GM12878 (cell line): ENCODE results near the gene GPT2. TPM values are rescaled to one million over a fixed set of nuclear protein-coding genes. Genes with fewer than 3 reads are reported as not detected.

Experiments used
- ATAC-seq: fragments of 200-7000 bp; cut with Tn5 transposase; 3 replicates; pipeline ENCODE4 v1.9.1; 2020; ENCODE audit warnings: mild to moderate bottlenecking, moderate library complexity
- BruUV-seq: library from RNA; stranded (reverse); fragments of 400-500 nt; replicated peaks from 2 replicates; lab custom pipeline; 2021; lab: Mats Ljungman, UMichigan
- CTCF ChIA-PET: fragments of 300-600 bp; sonication (Branson Sonifier 250); formaldehyde crosslinking; extraction: SDS; loops from one replicate; lab custom pipeline; 2021; ENCODE audit warnings: inconsistent platforms; lab: Yijun Ruan, JAX
- POLR2A ChIA-PET: fragments of 350-600 bp; formaldehyde crosslinking; extraction: SDS; loops from one replicate; lab custom pipeline; 2021; ENCODE audit warnings: inconsistent platforms; lab: Charles Lee
- RAD21 ChIA-PET: fragments of 300-600 bp; sonication (Branson Sonifier 250); formaldehyde crosslinking; loops from one replicate; lab custom pipeline; 2023; ENCODE audit warnings: antibody characterized with exemption; ENCODE audit not compliant: unreplicated experiment; lab: Charles Lee
- SMC1A ChIA-PET: fragments of 300-600 bp; sonication (Branson Sonifier 250); formaldehyde crosslinking; loops from one replicate; lab custom pipeline; 2023; ENCODE audit not compliant: unreplicated experiment, uncharacterized antibody; lab: Charles Lee
- DNase-seq: peaks from one replicate; pipeline ENCODE4 v3.0.0-alpha.2; 2011; ENCODE audit warnings: low read depth, low spot score
- FAIRE-seq: peaks from 3 replicates; lab custom pipeline; 2011; peaks lifted over from hg19 to GRCh38; lab: Jason Lieb, UNC
- H2AFZ ChIP-seq: 2 replicates; pipeline ENCODE4 v1.6.0; 2011; ENCODE audit warnings: low read depth, low read length, control low read depth; ENCODE audit not compliant: control insufficient read depth
- H3K27ac ChIP-seq: 2 replicates; pipeline ENCODE4 v1.5.1; 2011; ENCODE audit warnings: control low read depth; ENCODE audit not compliant: control insufficient read depth, insufficient read depth
- H3K27me3 ChIP-seq, 2 experiments: replicated peaks in 1 of 2; 2 replicates each; pipeline versions ENCODE4 v1.6.0 to v1.6.1; 2011; ENCODE audit warnings: low read length in 1 of 2; ENCODE audit not compliant: control insufficient read depth in 2 of 2, insufficient read depth in 2 of 2
- H3K36me3 ChIP-seq, 2 experiments: 2 replicates each; pipeline ENCODE4 v1.5.1; 2011; ENCODE audit warnings: low read length in 1 of 2; ENCODE audit not compliant: control insufficient read depth in 2 of 2, insufficient read depth in 2 of 2
- H3K4me1 ChIP-seq: 2 replicates; pipeline ENCODE4 v1.6.1; 2011; ENCODE audit warnings: mild to moderate bottlenecking, low read length, moderate library complexity, mixed read lengths; ENCODE audit not compliant: control insufficient read depth, insufficient read depth
- H3K4me2 ChIP-seq: 2 replicates; pipeline ENCODE4 v1.6.0; 2011; ENCODE audit warnings: control low read depth; ENCODE audit not compliant: control insufficient read depth, insufficient read depth
- H3K4me3 ChIP-seq: fragments of 200-600 bp; sonication (generic); 2 replicates; pipeline ENCODE4 v1.5.1; 2016
- H3K79me2 ChIP-seq: 2 replicates; pipeline ENCODE4 v1.6.0; 2011; ENCODE audit warnings: low read length; ENCODE audit not compliant: control insufficient read depth, insufficient read depth
- H3K9ac ChIP-seq: 2 replicates; pipeline ENCODE4 v1.8.0; 2011; ENCODE audit warnings: low read length, control low read depth, mixed read lengths; ENCODE audit not compliant: control insufficient read depth, insufficient read depth
- H3K9me3 ChIP-seq: replicated peaks from 3 replicates; pipeline ENCODE4 v1.5.1; 2011; ENCODE audit warnings: mild to moderate bottlenecking, low read length; ENCODE audit not compliant: control insufficient read depth, insufficient read depth
- H4K20me1 ChIP-seq: 2 replicates; pipeline ENCODE4 v1.6.0; 2011; ENCODE audit not compliant: control insufficient read depth, insufficient read depth
- CBX3 ChIP-seq: fragments of 200-600 bp; sonication (generic); IDR thresholded peaks from 2 replicates; pipeline ENCODE4 v1.6.1; 2016; ENCODE audit warnings: low read depth, borderline replicate concordance
- CREB1 ChIP-seq: IDR thresholded peaks from 2 replicates; pipeline ENCODE4 v1.6.1; 2012; ENCODE audit warnings: low read depth, mild to moderate bottlenecking, inconsistent platforms
- SMAD1 ChIP-seq: fragments of 450-650 bp; IDR thresholded peaks from 2 replicates; pipeline ENCODE4 v1.6.1; 2018; ENCODE audit warnings: mild to moderate bottlenecking, low read depth; ENCODE audit not compliant: partially characterized antibody
- SPI1 ChIP-seq: IDR thresholded peaks from 2 replicates; pipeline ENCODE4 v1.6.1; 2011; ENCODE audit warnings: low read depth, mild to moderate bottlenecking, low read length, moderate library complexity, borderline replicate concordance; ENCODE audit not compliant: insufficient read depth
- STAT3 ChIP-seq: IDR thresholded peaks from 2 replicates; pipeline ENCODE4 v1.6.1; 2011; ENCODE audit warnings: low read depth, low read length, improper control_type of control experiment
- YY1 ChIP-seq: IDR thresholded peaks from 2 replicates; pipeline ENCODE4 v1.6.1; 2011; ENCODE audit warnings: low read depth, mild to moderate bottlenecking, low read length
- WGBS: methylation state at CpG from one replicate; pipeline ENCODE4 v1.1.6; 2016; ENCODE audit warnings: low lambda C conversion rate; ENCODE audit not compliant: insufficient replicate concordance, insufficient coverage; ENCODE audit errors: missing lambda C conversion rate; 5-methylcytosine and 5-hydroxymethylcytosine counted together
- in situ Hi-C: fragments of 300-500 bp; cut with MboI; formaldehyde crosslinking; loops from 9 replicates; pipeline ENCODE4 v1.14.3; 2018; ENCODE audit warnings: mixed read lengths
- intact Hi-C: fragments of 100-400 bp; cut with micrococcal nuclease; formaldehyde crosslinking; loops from one replicate; pipeline ENCODE4 v1.14.2; 2022; ENCODE audit not compliant: unreplicated experiment
- polyA plus RNA-seq, 11 experiments: library from polyadenylated mRNA; depleted of rRNA in 4 of 11; unstranded in 6 of 11; stranded (reverse) in 5 of 11; fragments of >200 nt; fragmentation: Nextera tagmentation in 4 of 11; fragmentation: Illumina TruSeq in 1 of 11; extraction: Ambion mirVana in 4 of 11; extraction: Trizol in 1 of 11; gene quantifications; 1 replicate in 1 of 11; 2 replicates in 10 of 11; pipeline versions ENCODE4 v1.2.1 to v1.2.3, GENCODE V29; 2011 to 2016; ENCODE audit warnings: inconsistent platforms in 2 of 11, missing spikeins in 2 of 11, low read depth in 1 of 11
- total RNA-seq, 4 experiments: library from RNA; depleted of rRNA in 3 of 4; stranded (reverse); fragments of >200 nt in 3 of 4; fragmentation: Illumina TruSeq in 1 of 4; extraction: Trizol in 1 of 4; gene quantifications; 2 replicates each; pipeline versions ENCODE4 v1.2.1 to v1.2.3, GENCODE V29; 2013 to 2021
- TF ChIP-seq, protein P1 (sequence below): fragments of 450-650 bp; IDR thresholded peaks from 2 replicates; pipeline ENCODE4 v1.6.1; 2016; ENCODE audit warnings: mild to moderate bottlenecking, moderate library complexity, borderline replicate concordance
- TF ChIP-seq, protein P2 (sequence below): fragments of 450-650 bp; IDR thresholded peaks from 2 replicates; pipeline ENCODE4 v1.6.1; 2017; ENCODE audit warnings: mild to moderate bottlenecking, moderate library complexity
- TF ChIP-seq, protein P3 (sequence below): fragments of 450-650 bp; conservative IDR thresholded peaks from 2 replicates; pipeline ENCODE4 v1.6.1; 2017; ENCODE audit warnings: mild to moderate bottlenecking, moderate library complexity
- TF ChIP-seq, protein P4 (sequence below): fragments of 450-650 bp; IDR thresholded peaks from 2 replicates; pipeline ENCODE4 v1.6.1; 2016; ENCODE audit warnings: mild to moderate bottlenecking

The GPT2 gene
- total and polyA plus RNA-seq, 10 of the 15 experiments (the other 5 are each of a cell fraction or from before 2014, with no cell fraction given) = 0.45 to 9.9 (median 4.3) TPM

DNA sequence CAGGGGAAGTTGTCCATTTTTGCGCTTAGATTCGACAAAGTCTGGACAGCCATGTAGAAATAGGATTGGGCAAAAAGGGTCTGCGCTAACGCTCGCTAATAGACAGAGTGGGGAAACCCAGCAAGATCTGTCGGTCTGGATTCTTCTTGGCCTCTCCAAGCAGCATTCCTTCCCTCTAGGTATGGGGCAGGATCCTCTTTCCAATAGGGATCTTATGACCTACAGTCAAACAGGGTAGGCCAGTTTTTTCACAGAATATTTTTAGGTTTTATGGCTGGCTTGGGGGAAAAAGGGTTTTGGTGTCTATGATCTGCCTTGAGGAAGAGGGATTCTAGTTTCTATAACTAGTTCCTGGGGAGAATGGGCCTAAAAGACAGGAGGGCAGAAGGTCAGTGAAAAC lies 26.0 kb upstream of the GPT2 start:
- H3K9me3 ChIP-seq = no peaks in the 10 kb centered on the region
- no peak for TF ChIP-seq SMAD1
- TF ChIP-seq, protein P1, sequence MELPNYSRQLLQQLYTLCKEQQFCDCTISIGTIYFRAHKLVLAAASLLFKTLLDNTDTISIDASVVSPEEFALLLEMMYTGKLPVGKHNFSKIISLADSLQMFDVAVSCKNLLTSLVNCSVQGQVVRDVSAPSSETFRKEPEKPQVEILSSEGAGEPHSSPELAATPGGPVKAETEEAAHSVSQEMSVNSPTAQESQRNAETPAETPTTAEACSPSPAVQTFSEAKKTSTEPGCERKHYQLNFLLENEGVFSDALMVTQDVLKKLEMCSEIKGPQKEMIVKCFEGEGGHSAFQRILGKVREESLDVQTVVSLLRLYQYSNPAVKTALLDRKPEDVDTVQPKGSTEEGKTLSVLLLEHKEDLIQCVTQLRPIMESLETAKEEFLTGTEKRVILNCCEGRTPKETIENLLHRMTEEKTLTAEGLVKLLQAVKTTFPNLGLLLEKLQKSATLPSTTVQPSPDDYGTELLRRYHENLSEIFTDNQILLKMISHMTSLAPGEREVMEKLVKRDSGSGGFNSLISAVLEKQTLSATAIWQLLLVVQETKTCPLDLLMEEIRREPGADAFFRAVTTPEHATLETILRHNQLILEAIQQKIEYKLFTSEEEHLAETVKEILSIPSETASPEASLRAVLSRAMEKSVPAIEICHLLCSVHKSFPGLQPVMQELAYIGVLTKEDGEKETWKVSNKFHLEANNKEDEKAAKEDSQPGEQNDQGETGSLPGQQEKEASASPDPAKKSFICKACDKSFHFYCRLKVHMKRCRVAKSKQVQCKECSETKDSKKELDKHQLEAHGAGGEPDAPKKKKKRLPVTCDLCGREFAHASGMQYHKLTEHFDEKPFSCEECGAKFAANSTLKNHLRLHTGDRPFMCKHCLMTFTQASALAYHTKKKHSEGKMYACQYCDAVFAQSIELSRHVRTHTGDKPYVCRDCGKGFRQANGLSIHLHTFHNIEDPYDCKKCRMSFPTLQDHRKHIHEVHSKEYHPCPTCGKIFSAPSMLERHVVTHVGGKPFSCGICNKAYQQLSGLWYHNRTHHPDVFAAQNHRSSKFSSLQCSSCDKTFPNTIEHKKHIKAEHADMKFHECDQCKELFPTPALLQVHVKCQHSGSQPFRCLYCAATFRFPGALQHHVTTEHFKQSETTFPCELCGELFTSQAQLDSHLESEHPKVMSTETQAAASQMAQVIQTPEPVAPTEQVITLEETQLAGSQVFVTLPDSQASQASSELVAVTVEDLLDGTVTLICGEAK = no peak
- TF ChIP-seq, protein P2, sequence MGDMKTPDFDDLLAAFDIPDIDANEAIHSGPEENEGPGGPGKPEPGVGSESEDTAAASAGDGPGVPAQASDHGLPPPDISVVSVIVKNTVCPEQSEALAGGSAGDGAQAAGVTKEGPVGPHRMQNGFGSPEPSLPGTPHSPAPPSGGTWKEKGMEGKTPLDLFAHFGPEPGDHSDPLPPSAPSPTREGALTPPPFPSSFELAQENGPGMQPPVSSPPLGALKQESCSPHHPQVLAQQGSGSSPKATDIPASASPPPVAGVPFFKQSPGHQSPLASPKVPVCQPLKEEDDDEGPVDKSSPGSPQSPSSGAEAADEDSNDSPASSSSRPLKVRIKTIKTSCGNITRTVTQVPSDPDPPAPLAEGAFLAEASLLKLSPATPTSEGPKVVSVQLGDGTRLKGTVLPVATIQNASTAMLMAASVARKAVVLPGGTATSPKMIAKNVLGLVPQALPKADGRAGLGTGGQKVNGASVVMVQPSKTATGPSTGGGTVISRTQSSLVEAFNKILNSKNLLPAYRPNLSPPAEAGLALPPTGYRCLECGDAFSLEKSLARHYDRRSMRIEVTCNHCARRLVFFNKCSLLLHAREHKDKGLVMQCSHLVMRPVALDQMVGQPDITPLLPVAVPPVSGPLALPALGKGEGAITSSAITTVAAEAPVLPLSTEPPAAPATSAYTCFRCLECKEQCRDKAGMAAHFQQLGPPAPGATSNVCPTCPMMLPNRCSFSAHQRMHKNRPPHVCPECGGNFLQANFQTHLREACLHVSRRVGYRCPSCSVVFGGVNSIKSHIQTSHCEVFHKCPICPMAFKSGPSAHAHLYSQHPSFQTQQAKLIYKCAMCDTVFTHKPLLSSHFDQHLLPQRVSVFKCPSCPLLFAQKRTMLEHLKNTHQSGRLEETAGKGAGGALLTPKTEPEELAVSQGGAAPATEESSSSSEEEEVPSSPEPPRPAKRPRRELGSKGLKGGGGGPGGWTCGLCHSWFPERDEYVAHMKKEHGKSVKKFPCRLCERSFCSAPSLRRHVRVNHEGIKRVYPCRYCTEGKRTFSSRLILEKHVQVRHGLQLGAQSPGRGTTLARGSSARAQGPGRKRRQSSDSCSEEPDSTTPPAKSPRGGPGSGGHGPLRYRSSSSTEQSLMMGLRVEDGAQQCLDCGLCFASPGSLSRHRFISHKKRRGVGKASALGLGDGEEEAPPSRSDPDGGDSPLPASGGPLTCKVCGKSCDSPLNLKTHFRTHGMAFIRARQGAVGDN = no peak
- TF ChIP-seq STAT3 = no peak
- TF ChIP-seq YY1 = no peak
- TF ChIP-seq SPI1 = no peak
- no peak for TF ChIP-seq CBX3
- TF ChIP-seq, protein P3, sequence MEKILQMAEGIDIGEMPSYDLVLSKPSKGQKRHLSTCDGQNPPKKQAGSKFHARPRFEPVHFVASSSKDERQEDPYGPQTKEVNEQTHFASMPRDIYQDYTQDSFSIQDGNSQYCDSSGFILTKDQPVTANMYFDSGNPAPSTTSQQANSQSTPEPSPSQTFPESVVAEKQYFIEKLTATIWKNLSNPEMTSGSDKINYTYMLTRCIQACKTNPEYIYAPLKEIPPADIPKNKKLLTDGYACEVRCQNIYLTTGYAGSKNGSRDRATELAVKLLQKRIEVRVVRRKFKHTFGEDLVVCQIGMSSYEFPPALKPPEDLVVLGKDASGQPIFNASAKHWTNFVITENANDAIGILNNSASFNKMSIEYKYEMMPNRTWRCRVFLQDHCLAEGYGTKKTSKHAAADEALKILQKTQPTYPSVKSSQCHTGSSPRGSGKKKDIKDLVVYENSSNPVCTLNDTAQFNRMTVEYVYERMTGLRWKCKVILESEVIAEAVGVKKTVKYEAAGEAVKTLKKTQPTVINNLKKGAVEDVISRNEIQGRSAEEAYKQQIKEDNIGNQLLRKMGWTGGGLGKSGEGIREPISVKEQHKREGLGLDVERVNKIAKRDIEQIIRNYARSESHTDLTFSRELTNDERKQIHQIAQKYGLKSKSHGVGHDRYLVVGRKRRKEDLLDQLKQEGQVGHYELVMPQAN = no peak
- TF ChIP-seq, protein P4, sequence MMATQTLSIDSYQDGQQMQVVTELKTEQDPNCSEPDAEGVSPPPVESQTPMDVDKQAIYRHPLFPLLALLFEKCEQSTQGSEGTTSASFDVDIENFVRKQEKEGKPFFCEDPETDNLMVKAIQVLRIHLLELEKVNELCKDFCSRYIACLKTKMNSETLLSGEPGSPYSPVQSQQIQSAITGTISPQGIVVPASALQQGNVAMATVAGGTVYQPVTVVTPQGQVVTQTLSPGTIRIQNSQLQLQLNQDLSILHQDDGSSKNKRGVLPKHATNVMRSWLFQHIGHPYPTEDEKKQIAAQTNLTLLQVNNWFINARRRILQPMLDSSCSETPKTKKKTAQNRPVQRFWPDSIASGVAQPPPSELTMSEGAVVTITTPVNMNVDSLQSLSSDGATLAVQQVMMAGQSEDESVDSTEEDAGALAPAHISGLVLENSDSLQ = no peak
- no peak for TF ChIP-seq CREB1
- intact Hi-C loops = no loop called here
- ATAC-seq (no peak), FAIRE-seq (no peak), DNase-seq (no peak)
- H3K79me2 ChIP-seq = no peaks in the 10 kb centered on the region
- no peaks in the 10 kb centered on the region for H3K27me3 ChIP-seq
- H3K4me1 ChIP-seq = peaks cover 3% of the 10 kb centered on the region; the same call in 1 of the 2 replicates
- no peaks in the 10 kb centered on the region for H4K20me1 ChIP-seq
- BruUV-seq = no TSS peak
- H3K27ac ChIP-seq = no peak overlapping the region
- ChIA-PET POLR2A (no interaction called here), CTCF (interaction anchor here (1.0 to 1.5 kb wide), 2 partner anchors 48 to 58 kb away, joined by 3 to 4 read pairs; no protein-coding TSS in a partner anchor), SMC1A (interaction anchor here (1.3 to 2.0 kb wide), 3 partner anchors 50 to 72 kb away, joined by 4 to 5 read pairs (median 4); no protein-coding TSS in a partner anchor), RAD21 (no interaction called here)
- no peak overlapping the region for H3K4me2 ChIP-seq
- no peak overlapping the region for H2AFZ ChIP-seq
- 94% methylated on average over 6 of the region's 6 CpGs for WGBS
- H3K36me3 ChIP-seq = no peaks in the 10 kb centered on the region
- H3K9ac ChIP-seq = no peak overlapping the region
- in situ Hi-C loops = loop anchor here (5.0 to 10.0 kb wide), 2 partner anchors 64 to 1307 kb away; no protein-coding TSS in a partner anchor
- no peak overlapping the region for H3K4me3 ChIP-seq
